ENCODE data around the gene SCYL2. TPM values are rescaled to one million over a fixed set of nuclear protein-coding genes. Genes with fewer than 3 reads are reported as not detected.
"Not testable (repeated sequence)": the region's sequence is repeated elsewhere in the genome, so short reads cannot be mapped to it uniquely, and the experiment has no call there.

SCYL2 gene
- total RNA-seq, 6 experiments from 2014 or later, result 40.0 to 46.7 (median 40.8) TPM

DNA sequence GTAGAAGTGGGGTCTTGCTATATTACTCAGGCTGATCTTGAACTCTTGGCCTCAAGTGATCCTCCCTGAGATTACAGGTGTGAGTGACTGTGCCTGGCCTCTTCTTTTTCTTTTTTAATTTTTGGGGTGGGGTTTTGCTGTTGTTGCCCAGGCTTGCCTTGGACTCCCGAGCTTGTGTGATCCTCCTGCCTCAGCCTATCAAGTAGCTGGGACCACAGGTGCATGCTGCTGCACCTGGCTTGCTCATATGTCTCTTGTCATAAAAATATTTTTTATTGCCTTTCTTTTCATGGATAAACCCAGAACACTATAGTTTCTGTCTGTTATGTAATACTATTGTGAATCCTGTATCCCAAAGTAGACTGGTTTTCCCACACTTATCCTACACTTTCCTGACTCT, 26.0 kb downstream of the SCYL2 start:
- no peak overlapping the region for H3K27ac Mint-ChIP-seq
- peaks cover 11% of the 10 kb centered on the region for H3K4me1 Mint-ChIP-seq (ENCODE audit: low read depth)
- H3K27me3 Mint-ChIP-seq (ENCODE audit: insufficient read depth), result no peaks in the 10 kb centered on the region; the same call in 1 of the 2 replicates
- no peaks in the 10 kb centered on the region for H3K9me3 Mint-ChIP-seq
- H3K4me3 Mint-ChIP-seq, result no peak overlapping the region
- no peak for DNase-seq
- peaks cover 8% of the 10 kb centered on the region for H3K36me3 Mint-ChIP-seq (ENCODE audit: low read depth)
- TF ChIP-seq, protein P1, sequence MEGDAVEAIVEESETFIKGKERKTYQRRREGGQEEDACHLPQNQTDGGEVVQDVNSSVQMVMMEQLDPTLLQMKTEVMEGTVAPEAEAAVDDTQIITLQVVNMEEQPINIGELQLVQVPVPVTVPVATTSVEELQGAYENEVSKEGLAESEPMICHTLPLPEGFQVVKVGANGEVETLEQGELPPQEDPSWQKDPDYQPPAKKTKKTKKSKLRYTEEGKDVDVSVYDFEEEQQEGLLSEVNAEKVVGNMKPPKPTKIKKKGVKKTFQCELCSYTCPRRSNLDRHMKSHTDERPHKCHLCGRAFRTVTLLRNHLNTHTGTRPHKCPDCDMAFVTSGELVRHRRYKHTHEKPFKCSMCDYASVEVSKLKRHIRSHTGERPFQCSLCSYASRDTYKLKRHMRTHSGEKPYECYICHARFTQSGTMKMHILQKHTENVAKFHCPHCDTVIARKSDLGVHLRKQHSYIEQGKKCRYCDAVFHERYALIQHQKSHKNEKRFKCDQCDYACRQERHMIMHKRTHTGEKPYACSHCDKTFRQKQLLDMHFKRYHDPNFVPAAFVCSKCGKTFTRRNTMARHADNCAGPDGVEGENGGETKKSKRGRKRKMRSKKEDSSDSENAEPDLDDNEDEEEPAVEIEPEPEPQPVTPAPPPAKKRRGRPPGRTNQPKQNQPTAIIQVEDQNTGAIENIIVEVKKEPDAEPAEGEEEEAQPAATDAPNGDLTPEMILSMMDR (IDR thresholded peaks at IDR 0.05), result no peak

DNA sequence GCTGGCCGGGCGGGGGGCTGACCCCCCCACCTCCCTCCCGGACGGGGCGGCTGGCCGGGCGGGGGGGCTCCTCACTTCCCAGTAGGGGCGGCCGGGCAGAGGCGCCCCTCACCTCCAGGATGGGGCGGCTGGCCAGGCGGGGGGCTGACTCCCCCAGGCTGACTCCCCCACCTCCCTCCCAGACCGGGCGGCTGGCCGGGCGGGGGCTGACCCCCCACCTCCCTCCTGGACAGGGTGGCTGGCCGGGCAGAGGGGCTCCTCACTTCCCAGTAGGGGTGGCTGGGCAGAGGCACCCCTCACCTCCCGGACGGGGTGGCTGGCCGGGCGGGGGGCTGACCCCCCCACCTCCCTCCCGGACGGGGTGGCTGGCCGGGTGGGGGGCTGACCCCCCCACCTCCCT, 27.4 kb downstream of the SCYL2 start:
- not testable (repeated sequence) for H3K27ac Mint-ChIP-seq; H3K27me3 Mint-ChIP-seq (ENCODE audit: insufficient read depth); H3K9me3 Mint-ChIP-seq; H3K4me3 Mint-ChIP-seq; DNase-seq
- H3K36me3 Mint-ChIP-seq (ENCODE audit: low read depth), result peaks cover 14% of the 10 kb centered on the region
- H3K4me1 Mint-ChIP-seq (ENCODE audit: low read depth), result peaks cover 11% of the 10 kb centered on the region

DNA sequence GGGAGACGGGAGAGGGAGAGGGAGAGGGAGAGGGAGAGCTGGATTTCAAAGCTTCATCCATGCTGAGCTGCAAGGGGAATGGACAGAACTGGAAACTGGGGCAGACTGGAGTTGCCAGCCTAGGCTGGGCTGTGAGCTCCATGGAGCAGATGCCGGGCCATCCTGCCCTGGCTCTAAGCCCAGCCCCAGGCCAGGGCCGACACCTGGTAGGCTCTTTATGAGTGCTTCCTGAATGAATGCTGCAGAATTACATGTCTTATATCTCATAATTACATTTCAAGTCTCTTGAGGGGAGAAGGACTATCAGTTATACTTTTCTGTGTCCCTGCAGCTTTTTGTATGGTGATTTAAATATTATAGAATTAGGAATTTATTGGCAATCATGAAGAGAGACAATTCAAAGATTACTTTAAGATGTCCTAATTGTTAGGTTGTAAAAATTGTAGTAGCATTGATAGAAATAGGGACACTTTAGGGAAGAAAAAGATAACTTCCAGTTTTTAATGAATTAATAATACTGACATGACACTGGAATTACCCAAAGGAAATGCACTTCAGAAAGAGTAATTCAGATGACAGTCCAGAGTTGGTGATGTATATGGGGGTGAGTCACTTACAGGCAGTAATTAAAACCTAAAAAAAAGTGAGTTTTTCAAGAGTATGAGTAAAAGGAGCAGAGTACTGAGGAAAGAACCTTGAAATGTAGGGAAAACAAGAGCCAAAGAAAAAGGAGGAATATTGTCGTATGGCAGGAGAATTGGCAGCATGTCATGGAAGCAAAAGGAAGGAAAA, 29.0 kb downstream of the SCYL2 start:
- peaks cover 11% of the 10 kb centered on the region for H3K4me1 Mint-ChIP-seq (ENCODE audit: low read depth)
- TF ChIP-seq, protein P1 (IDR thresholded peaks at IDR 0.05), result no peak
- H3K9me3 Mint-ChIP-seq, result no peaks in the 10 kb centered on the region
- H3K4me3 Mint-ChIP-seq, result no peak overlapping the region
- H3K27me3 Mint-ChIP-seq (ENCODE audit: insufficient read depth), result no peaks in the 10 kb centered on the region; the same call in 1 of the 2 replicates
- H3K36me3 Mint-ChIP-seq (ENCODE audit: low read depth), result peaks cover 30% of the 10 kb centered on the region
- DNase-seq, result peak; percentile 45
- peak overlapping the region; percentile 68 for H3K27ac Mint-ChIP-seq

DNA sequence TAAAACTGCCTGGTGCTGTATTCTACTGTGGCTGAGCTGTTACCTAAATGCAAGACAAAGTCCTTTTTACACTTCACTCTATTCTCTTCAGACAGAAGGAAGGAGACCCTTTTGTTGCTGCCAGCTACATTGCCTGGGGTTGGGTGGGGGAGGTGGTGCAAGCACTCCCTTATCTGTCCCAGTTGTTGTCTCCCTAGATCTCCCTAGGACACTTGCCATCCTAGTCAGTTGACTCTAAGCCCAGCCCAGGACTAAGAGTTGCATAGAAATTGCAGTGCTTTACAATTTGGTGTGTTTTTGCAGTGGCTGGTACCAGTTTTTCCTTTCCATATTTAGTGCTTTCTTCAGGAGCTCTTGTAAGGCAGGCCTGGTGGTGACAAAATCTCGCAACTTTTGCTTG, 35.1 kb downstream of the SCYL2 start:
- Mint-ChIP-seq H3K27ac (no peak overlapping the region), H3K27me3 (ENCODE audit: insufficient read depth) (no peaks in the 10 kb centered on the region), H3K36me3 (ENCODE audit: low read depth) (peaks cover 82% of the 10 kb centered on the region), H3K4me1 (ENCODE audit: low read depth) (no peaks in the 10 kb centered on the region), H3K4me3 (no peak overlapping the region), H3K9me3 (peaks cover 16% of the 10 kb centered on the region)
- no peak for DNase-seq
- TF ChIP-seq, protein P1 (IDR thresholded peaks at IDR 0.05), result no peak

DNA sequence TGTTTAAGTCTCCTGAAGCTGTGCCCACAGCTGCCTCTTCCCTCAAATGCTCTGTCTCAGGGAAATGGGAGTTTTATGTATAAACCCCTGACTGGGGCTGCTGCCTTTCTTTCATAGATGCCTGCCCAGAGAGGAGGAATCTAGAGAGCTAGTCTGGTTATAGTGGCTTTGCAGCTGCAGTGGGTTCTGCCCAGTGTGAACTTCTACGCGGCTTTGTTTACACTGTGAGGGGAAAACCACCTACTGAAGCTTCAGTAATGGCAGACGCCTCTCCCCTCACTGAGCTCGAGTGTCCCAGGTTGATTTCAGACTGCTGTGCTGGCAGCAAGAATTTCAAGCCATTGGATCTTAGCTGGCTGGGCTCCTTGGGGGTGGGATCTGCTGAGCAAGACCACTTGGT, 36.9 kb downstream of the SCYL2 start:
- no peaks in the 10 kb centered on the region for H3K27me3 Mint-ChIP-seq (ENCODE audit: insufficient read depth)
- H3K27ac Mint-ChIP-seq, result no peak overlapping the region
- TF ChIP-seq, protein P1 (IDR thresholded peaks at IDR 0.05), result no peak
- peaks cover 16% of the 10 kb centered on the region for H3K9me3 Mint-ChIP-seq
- DNase-seq, result no peak
- H3K36me3 Mint-ChIP-seq (ENCODE audit: low read depth), result peaks cover 92% of the 10 kb centered on the region
- H3K4me3 Mint-ChIP-seq, result no peak overlapping the region
- H3K4me1 Mint-ChIP-seq (ENCODE audit: low read depth), result no peaks in the 10 kb centered on the region

DNA sequence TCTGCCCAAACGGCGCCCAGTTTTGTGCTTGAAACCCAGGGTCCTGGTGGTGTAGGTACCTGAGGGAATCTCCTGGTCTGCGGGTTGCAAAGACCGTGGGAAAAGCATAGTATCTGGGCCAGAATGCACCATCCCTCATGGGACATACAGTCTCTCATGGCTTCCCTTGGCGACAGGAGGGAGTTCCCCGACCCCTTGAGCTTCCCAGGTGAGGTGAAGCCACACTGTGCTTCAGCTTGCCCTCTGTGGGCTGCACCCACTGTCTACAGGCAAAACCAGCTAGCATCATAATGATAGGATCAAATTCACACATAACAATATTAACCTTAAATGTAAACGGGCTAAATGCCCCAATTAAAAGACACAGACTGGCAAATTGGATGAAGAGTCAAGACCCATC, 37.4 kb downstream of the SCYL2 start:
- not testable (repeated sequence) for H3K4me1 Mint-ChIP-seq (ENCODE audit: low read depth); H3K27ac Mint-ChIP-seq; H3K4me3 Mint-ChIP-seq; DNase-seq; H3K27me3 Mint-ChIP-seq (ENCODE audit: insufficient read depth)
- Mint-ChIP-seq H3K36me3 (ENCODE audit: low read depth) (peaks cover 87% of the 10 kb centered on the region), H3K9me3 (peaks cover 16% of the 10 kb centered on the region)

DNA sequence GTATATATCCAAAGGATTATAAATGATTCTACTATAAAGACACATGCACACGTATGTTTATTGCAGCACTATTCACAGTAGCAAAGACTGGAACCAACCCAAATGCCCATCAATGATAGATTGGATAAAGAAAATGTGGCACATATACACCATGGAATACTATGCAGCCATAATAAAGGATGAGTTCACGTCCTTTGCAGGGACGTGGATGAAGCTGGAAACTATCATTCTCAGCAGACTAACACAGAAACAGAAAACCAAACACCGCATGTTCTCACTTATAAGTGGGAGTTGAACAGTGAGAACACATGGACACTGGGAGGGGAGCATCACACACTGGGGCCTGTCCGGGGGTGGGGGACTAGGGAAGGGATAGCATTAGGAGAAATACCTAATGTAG, 41.2 kb downstream of the SCYL2 start:
- H3K4me1 Mint-ChIP-seq (ENCODE audit: low read depth); H3K27ac Mint-ChIP-seq; DNase-seq; H3K4me3 Mint-ChIP-seq; H3K27me3 Mint-ChIP-seq (ENCODE audit: insufficient read depth): not testable (repeated sequence)
- Mint-ChIP-seq H3K9me3 (peaks cover 16% of the 10 kb centered on the region), H3K36me3 (ENCODE audit: low read depth) (peaks cover 50% of the 10 kb centered on the region)
